Measurements from ENCODE around the gene RNF26. TPM values are rescaled to one million over a fixed set of nuclear protein-coding genes. Genes with fewer than 3 reads are reported as not detected.

RNF26 gene
- polyA plus RNA-seq, 4 donors = 6.5 to 28.3 (median 17.5) TPM

DNA sequence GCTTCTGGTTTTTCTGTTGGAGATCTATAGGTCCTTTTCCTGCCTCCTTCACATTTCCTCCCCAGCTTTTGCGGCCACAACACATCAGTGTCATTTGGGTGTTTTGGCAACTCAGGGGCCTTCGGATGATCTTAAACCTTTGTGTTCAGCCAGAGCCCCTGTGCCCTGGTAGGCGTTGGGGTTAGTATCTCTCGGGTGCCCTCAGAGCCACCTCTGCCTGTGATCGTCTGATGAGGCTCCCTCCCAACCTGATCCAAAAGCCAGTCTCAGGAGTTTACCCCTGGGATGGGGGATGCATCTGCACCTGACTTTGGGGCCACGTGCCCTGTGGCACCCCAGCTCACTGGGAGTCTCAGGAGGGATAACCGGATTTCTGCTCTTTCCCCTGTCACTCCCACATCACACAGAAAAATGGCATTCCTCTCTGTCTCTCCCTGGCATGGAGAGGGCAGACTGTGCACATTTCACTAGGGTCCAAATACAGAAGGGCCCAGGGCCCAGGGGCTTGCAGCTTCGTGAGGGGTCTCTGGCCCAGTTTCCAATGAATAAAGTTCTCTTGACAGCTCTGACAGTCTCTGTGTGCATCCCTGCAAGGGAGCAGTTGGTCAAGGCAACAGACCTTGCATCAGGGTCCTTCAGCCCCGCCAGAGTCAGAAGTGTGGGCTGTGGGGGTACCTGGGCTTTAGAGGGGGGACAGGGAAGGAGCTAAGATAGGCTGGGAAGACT lies 2.6 kb downstream of the RNF26 start:
- peaks cover 0 to 27% (median 2%) of the 10 kb centered on the region in 3 donors for H3K36me3 ChIP-seq (ENCODE audit: control insufficient read depth in 3 of 3, insufficient read depth in 2 of 3, low read depth in 1 of 3, low read length in 3 of 3)
- H3K27me3 ChIP-seq (ENCODE audit: control insufficient read depth in 3 of 3, insufficient read depth in 3 of 3, low read length in 3 of 3) = peaks cover 0 to 32% (median 0%) of the 10 kb centered on the region in 3 donors
- FAIRE-seq = no peak
- peak overlapping the region in 2 of 3 donors; percentile 33 to 57 for H3K27ac ChIP-seq (ENCODE audit: low read depth in 1 of 3, low read length in 2 of 3)
- no peaks in the 10 kb centered on the region for H3K9me3 ChIP-seq (ENCODE audit: control insufficient read depth in 2 of 2, insufficient read depth in 1 of 2, low read depth in 1 of 2, low read length in 1 of 2)
- no peak for DNase-seq
- WGBS, 3 donors = 83 to 90% (median 84%) methylated on average over 9 of the region's 9 CpGs
- H3K4me1 ChIP-seq (ENCODE audit: control insufficient read depth in 3 of 3, insufficient read depth in 2 of 3, low read depth in 1 of 3, low read length in 2 of 3) = peaks cover 3 to 51% (median 10%) of the 10 kb centered on the region in 3 donors
- H3K4me3 ChIP-seq (ENCODE audit: low read depth in 1 of 3, low read length in 3 of 3) = no peak overlapping the region

GRCh38 chr11:119337581-119338317 lies 3.4 kb downstream of the RNF26 start:
- peak overlapping the region in 2 of 3 donors; percentile 53 to 57 for H3K27ac ChIP-seq (ENCODE audit: low read depth in 1 of 3, low read length in 2 of 3)
- no peak for FAIRE-seq
- peaks cover 3 to 51% (median 10%) of the 10 kb centered on the region in 3 donors for H3K4me1 ChIP-seq (ENCODE audit: control insufficient read depth in 3 of 3, insufficient read depth in 2 of 3, low read depth in 1 of 3, low read length in 2 of 3)
- H3K9me3 ChIP-seq (ENCODE audit: control insufficient read depth in 2 of 2, insufficient read depth in 1 of 2, low read depth in 1 of 2, low read length in 1 of 2) = no peaks in the 10 kb centered on the region
- WGBS, 3 donors = 55 to 82% (median 77%) methylated on average over 9 of the region's 9 CpGs
- no peak overlapping the region for H3K4me3 ChIP-seq (ENCODE audit: low read depth in 1 of 3, low read length in 3 of 3)
- H3K27me3 ChIP-seq (ENCODE audit: control insufficient read depth in 3 of 3, insufficient read depth in 3 of 3, low read length in 3 of 3) = peaks cover 0 to 34% (median 0%) of the 10 kb centered on the region in 3 donors
- no peak for DNase-seq
- peaks cover 0 to 27% (median 2%) of the 10 kb centered on the region in 3 donors for H3K36me3 ChIP-seq (ENCODE audit: control insufficient read depth in 3 of 3, insufficient read depth in 2 of 3, low read depth in 1 of 3, low read length in 3 of 3)

DNA sequence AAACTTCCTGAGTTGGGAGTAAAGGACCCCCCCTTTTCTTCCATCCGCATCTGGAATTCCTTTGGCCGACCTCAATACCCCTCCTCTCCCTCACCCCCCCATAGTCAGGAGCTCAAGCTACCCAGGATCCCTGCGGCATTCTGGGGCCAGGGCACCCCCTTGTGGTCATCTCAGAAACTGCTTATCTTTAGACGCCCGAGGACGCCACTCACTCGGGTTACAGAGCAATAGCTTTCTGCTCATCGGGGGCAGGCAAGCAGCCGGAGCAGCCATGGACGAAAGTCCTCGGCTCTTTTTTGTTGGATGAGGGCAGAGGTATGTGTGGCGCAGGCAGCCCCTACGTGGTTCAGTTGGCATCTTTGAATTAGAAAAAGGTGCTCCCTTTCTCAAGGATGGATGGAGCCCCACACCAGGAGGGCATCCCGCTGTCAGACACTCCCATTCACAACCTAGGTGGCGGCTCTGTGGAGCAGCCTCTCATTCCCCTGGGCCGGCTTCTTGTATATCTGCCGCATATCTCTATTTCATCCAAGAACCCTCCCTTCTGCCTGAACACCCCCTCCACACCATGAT lies 4.1 kb downstream of the RNF26 start:
- Histone ChIP-seq H3K9me3 (ENCODE audit: control insufficient read depth in 2 of 2, insufficient read depth in 1 of 2, low read depth in 1 of 2, low read length in 1 of 2) (no peaks in the 10 kb centered on the region), H3K4me3 (ENCODE audit: low read depth in 1 of 3, low read length in 3 of 3) (peak overlapping the region in 1 of 3 donors; percentile 40), H3K27me3 (ENCODE audit: control insufficient read depth in 3 of 3, insufficient read depth in 3 of 3, low read length in 3 of 3) (peaks cover 0 to 34% (median 0%) of the 10 kb centered on the region in 3 donors), H3K36me3 (ENCODE audit: control insufficient read depth in 3 of 3, insufficient read depth in 2 of 3, low read depth in 1 of 3, low read length in 3 of 3) (peaks cover 0 to 27% (median 2%) of the 10 kb centered on the region in 3 donors), H3K4me1 (ENCODE audit: control insufficient read depth in 3 of 3, insufficient read depth in 2 of 3, low read depth in 1 of 3, low read length in 2 of 3) (peaks cover 3 to 51% (median 10%) of the 10 kb centered on the region in 3 donors), H3K27ac (ENCODE audit: low read depth in 1 of 3, low read length in 2 of 3) (peak overlapping the region in 2 of 3 donors; percentile 0 to 57)
- peak; percentile 70 to 88 for DNase-seq
- WGBS, 3 donors = 14 to 21% (median 21%) methylated on average over 17 of the region's 17 CpGs
- FAIRE-seq = no peak

GRCh38 chr11:119338965-119339588 lies 4.8 kb downstream of the RNF26 start:
- DNase-seq (no peak), FAIRE-seq (no peak)
- H3K4me1 ChIP-seq (ENCODE audit: control insufficient read depth in 3 of 3, insufficient read depth in 2 of 3, low read depth in 1 of 3, low read length in 2 of 3) = peaks cover 3 to 51% (median 10%) of the 10 kb centered on the region in 3 donors
- peak overlapping the region in 1 of 3 donors; percentile 40 for H3K4me3 ChIP-seq (ENCODE audit: low read depth in 1 of 3, low read length in 3 of 3)
- peaks cover 0 to 34% (median 0%) of the 10 kb centered on the region in 3 donors for H3K27me3 ChIP-seq (ENCODE audit: control insufficient read depth in 3 of 3, insufficient read depth in 3 of 3, low read length in 3 of 3)
- H3K36me3 ChIP-seq (ENCODE audit: control insufficient read depth in 3 of 3, insufficient read depth in 2 of 3, low read depth in 1 of 3, low read length in 3 of 3) = peaks cover 0 to 27% (median 2%) of the 10 kb centered on the region in 3 donors
- no peaks in the 10 kb centered on the region for H3K9me3 ChIP-seq (ENCODE audit: control insufficient read depth in 2 of 2, insufficient read depth in 1 of 2, low read depth in 1 of 2, low read length in 1 of 2)
- peak overlapping the region in 2 of 3 donors; percentile 0 to 47 for H3K27ac ChIP-seq (ENCODE audit: low read depth in 1 of 3, low read length in 2 of 3)
- WGBS, 3 donors = 49 to 77% (median 71%) methylated on average over 10 to 11 of the region's 11 CpGs

DNA sequence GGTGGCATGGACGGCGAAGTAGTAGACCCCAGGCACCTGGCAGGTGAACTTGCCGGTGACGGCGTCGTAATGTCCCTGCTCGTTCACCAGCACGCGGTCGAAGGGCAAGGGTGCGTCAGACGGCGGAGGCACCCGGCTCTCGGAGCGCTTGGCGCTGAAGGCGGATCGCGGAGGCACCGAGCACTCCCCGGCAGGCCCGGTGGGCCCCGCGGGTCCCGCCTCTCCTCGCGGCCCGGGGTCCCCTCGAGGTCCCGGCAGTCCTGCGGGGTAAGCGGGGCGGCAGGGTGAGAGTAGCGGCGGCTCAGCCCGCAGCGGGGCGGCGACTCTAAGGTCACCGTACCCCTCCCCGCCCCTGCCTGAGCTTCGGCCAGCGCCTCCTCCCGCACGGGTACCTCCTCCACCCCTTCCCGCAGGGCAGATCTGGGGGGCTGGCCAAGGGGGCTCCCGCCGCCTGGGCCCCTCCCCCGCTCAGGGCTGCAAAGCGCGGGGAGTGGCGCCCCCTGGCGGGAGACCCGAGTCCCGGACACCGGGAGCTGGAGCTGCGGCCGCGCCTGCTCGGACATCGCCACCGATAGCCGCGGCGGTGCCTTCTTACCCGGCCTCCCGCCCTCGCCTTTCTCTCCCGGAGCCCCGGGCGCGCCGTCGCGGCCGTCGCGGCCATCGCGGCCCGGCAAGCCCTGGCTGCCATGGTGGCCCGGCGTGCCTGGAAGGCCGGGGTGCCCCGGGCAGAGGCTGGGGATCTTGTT lies 5.4 kb downstream of the RNF26 start:
- Histone ChIP-seq H3K9me3 (ENCODE audit: control insufficient read depth in 2 of 2, insufficient read depth in 1 of 2, low read depth in 1 of 2, low read length in 1 of 2) (no peaks in the 10 kb centered on the region), H3K36me3 (ENCODE audit: control insufficient read depth in 3 of 3, insufficient read depth in 2 of 3, low read depth in 1 of 3, low read length in 3 of 3) (peaks cover 0 to 27% (median 2%) of the 10 kb centered on the region in 3 donors), H3K4me3 (ENCODE audit: low read depth in 1 of 3, low read length in 3 of 3) (peak overlapping the region; percentile 26 to 56 (median 48)), H3K27me3 (ENCODE audit: control insufficient read depth in 3 of 3, insufficient read depth in 3 of 3, low read length in 3 of 3) (peaks cover 0 to 34% (median 0%) of the 10 kb centered on the region in 3 donors), H3K27ac (ENCODE audit: low read depth in 1 of 3, low read length in 2 of 3) (peak overlapping the region; percentile 56 to 86 (median 73)), H3K4me1 (ENCODE audit: control insufficient read depth in 3 of 3, insufficient read depth in 2 of 3, low read depth in 1 of 3, low read length in 2 of 3) (peaks cover 3 to 51% (median 10%) of the 10 kb centered on the region in 3 donors)
- DNase-seq (peak; percentile 63 to 74), FAIRE-seq (no peak)
- 4 to 6% (median 4%) methylated on average over 64 to 86 of the region's 86 CpGs for WGBS, 3 donors

GRCh38 chr11:119340335-119341221 lies 6.3 kb downstream of the RNF26 start, which contains the start of gene C1QTNF5:
Gene C1QTNF5 (minus strand): TSS chr11:119340883. CDS start chr11:119340397, 486 bp downstream.
- WGBS, 3 donors = 3 to 4% (median 4%) methylated on average over 32 to 53 of the region's 53 CpGs
- H3K27me3 ChIP-seq (ENCODE audit: control insufficient read depth in 3 of 3, insufficient read depth in 3 of 3, low read length in 3 of 3) = peaks cover 0 to 34% (median 0%) of the 10 kb centered on the region in 3 donors
- peaks cover 3 to 44% (median 5%) of the 10 kb centered on the region in 3 donors for H3K4me1 ChIP-seq (ENCODE audit: control insufficient read depth in 3 of 3, insufficient read depth in 2 of 3, low read depth in 1 of 3, low read length in 2 of 3)
- FAIRE-seq (no peak), DNase-seq (peak; percentile 69 to 82)
- H3K36me3 ChIP-seq (ENCODE audit: control insufficient read depth in 3 of 3, insufficient read depth in 2 of 3, low read depth in 1 of 3, low read length in 3 of 3) = peaks cover 0 to 23% (median 2%) of the 10 kb centered on the region in 3 donors
- H3K27ac ChIP-seq (ENCODE audit: low read depth in 1 of 3, low read length in 2 of 3) = peak within 1 kb of the TSS; percentile 56 to 86 (median 73)
- H3K9me3 ChIP-seq (ENCODE audit: control insufficient read depth in 2 of 2, insufficient read depth in 1 of 2, low read depth in 1 of 2, low read length in 1 of 2) = no peaks in the 10 kb centered on the region
- peak within 1 kb of the TSS; percentile 26 to 56 (median 48) for H3K4me3 ChIP-seq (ENCODE audit: low read depth in 1 of 3, low read length in 3 of 3)

Data from small intestine (tissue), 7 donors.